ENCODE results near the gene TBL1X. TPM values are rescaled to one million over a fixed set of nuclear protein-coding genes. Genes with fewer than 3 reads are reported as not detected.

TBL1X gene
- total RNA-seq, 1 experiment from 2014 or later = 17.6 TPM

GRCh38 chrX:9700555-9700954 is 235.7 kb downstream of the TBL1X start:
- BruUV-seq (replicated peaks) = no TSS peak
- no peak overlapping the region for H3K4me2 ChIP-seq
- H3K9me3 ChIP-seq (ENCODE audit: insufficient read depth, low read depth) = no peaks in the 10 kb centered on the region
- POLR2A ChIA-PET (ENCODE audit: unreplicated experiment) = no interaction called here
- H2AFZ ChIP-seq = no peak overlapping the region
- DNase-seq = no peak
- intact Hi-C loops (cut with micrococcal nuclease; ENCODE audit: unreplicated experiment) = loop anchor here (10.0 kb wide), 1 partner anchor 956 kb away; no protein-coding TSS in a partner anchor
- H4K20me1 ChIP-seq (ENCODE audit: insufficient read depth) = no peaks in the 10 kb centered on the region
- no peak overlapping the region for H3K4me3 ChIP-seq
- H3K36me3 ChIP-seq (ENCODE audit: low read depth) = no peaks in the 10 kb centered on the region
- CTCF ChIA-PET = no interaction called here
- H3F3A ChIP-seq (ENCODE audit: insufficient read depth, low read depth) = no peaks in the 10 kb centered on the region
- no peaks in the 10 kb centered on the region for H3K4me1 ChIP-seq (replicated peaks; ENCODE audit: insufficient read depth)
- no peaks in the 10 kb centered on the region for H3K79me2 ChIP-seq (ENCODE audit: low read depth)
- no peaks in the 10 kb centered on the region for H3K27me3 ChIP-seq (ENCODE audit: insufficient read depth, low read depth)
- TF ChIP-seq, protein P1, sequence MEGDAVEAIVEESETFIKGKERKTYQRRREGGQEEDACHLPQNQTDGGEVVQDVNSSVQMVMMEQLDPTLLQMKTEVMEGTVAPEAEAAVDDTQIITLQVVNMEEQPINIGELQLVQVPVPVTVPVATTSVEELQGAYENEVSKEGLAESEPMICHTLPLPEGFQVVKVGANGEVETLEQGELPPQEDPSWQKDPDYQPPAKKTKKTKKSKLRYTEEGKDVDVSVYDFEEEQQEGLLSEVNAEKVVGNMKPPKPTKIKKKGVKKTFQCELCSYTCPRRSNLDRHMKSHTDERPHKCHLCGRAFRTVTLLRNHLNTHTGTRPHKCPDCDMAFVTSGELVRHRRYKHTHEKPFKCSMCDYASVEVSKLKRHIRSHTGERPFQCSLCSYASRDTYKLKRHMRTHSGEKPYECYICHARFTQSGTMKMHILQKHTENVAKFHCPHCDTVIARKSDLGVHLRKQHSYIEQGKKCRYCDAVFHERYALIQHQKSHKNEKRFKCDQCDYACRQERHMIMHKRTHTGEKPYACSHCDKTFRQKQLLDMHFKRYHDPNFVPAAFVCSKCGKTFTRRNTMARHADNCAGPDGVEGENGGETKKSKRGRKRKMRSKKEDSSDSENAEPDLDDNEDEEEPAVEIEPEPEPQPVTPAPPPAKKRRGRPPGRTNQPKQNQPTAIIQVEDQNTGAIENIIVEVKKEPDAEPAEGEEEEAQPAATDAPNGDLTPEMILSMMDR (conservative IDR thresholded peaks at IDR 0.05) = no peak
- no peak for TF ChIP-seq EZH2 (IDR thresholded peaks at IDR 0.05; ENCODE audit: low read depth)
- H3K9me2 ChIP-seq (ENCODE audit: insufficient read depth) = no peaks in the 10 kb centered on the region
- H3K27ac ChIP-seq = no peak overlapping the region

- TF ChIP-seq, protein P1 (conservative IDR thresholded peaks at IDR 0.05) = no peak
- no peak for TF ChIP-seq EZH2 (IDR thresholded peaks at IDR 0.05; ENCODE audit: low read depth)
- H3K4me2 ChIP-seq = no peak overlapping the region
- no peaks in the 10 kb centered on the region for H3K27me3 ChIP-seq (ENCODE audit: insufficient read depth, low read depth)
- H3K4me1 ChIP-seq (replicated peaks; ENCODE audit: insufficient read depth) = no peaks in the 10 kb centered on the region
- H3K36me3 ChIP-seq (ENCODE audit: low read depth) = no peaks in the 10 kb centered on the region
- CTCF ChIA-PET = interaction anchor here (0.6 kb wide), 1 partner anchor 978 kb away, joined by 4 read pairs; no protein-coding TSS in a partner anchor
- no peaks in the 10 kb centered on the region for H3K79me2 ChIP-seq (ENCODE audit: low read depth)
- no peaks in the 10 kb centered on the region for H3F3A ChIP-seq (ENCODE audit: insufficient read depth, low read depth)
- POLR2A ChIA-PET (ENCODE audit: unreplicated experiment) = interaction anchor here (0.6 kb wide), 1 partner anchor 383 kb away, joined by 3 read pairs; no protein-coding TSS in a partner anchor
- DNase-seq = no peak
- H3K4me3 ChIP-seq = no peak overlapping the region
- intact Hi-C loops (cut with micrococcal nuclease; ENCODE audit: unreplicated experiment) = loop anchor here (10.0 kb wide), 1 partner anchor 957 kb away; no protein-coding TSS in a partner anchor
- H3K27ac ChIP-seq = no peak overlapping the region
- H3K9me2 ChIP-seq (ENCODE audit: insufficient read depth) = no peaks in the 10 kb centered on the region
- no peaks in the 10 kb centered on the region for H4K20me1 ChIP-seq (ENCODE audit: insufficient read depth)
- no peaks in the 10 kb centered on the region for H3K9me3 ChIP-seq (ENCODE audit: insufficient read depth, low read depth)
- BruUV-seq (replicated peaks) = no TSS peak
- H2AFZ ChIP-seq = no peak overlapping the region
These were observed 236.9 kb downstream of the TBL1X start for GRCh38 chrX:9701790-9702189.

GRCh38 chrX:9703406-9703805 is 238.5 kb downstream of the TBL1X start:
- no peak overlapping the region for H3K27ac ChIP-seq
- TF ChIP-seq EZH2 (IDR thresholded peaks at IDR 0.05; ENCODE audit: low read depth) = no peak
- TF ChIP-seq, protein P1 (conservative IDR thresholded peaks at IDR 0.05) = no peak
- DNase-seq = no peak
- peaks cover 3% of the 10 kb centered on the region for H3K4me1 ChIP-seq (replicated peaks; ENCODE audit: insufficient read depth)
- no peaks in the 10 kb centered on the region for H3K36me3 ChIP-seq (ENCODE audit: low read depth)
- BruUV-seq (replicated peaks) = no TSS peak
- no peaks in the 10 kb centered on the region for H3F3A ChIP-seq (ENCODE audit: insufficient read depth, low read depth)
- no peak overlapping the region for H2AFZ ChIP-seq
- no peak overlapping the region for H3K4me3 ChIP-seq
- H3K79me2 ChIP-seq (ENCODE audit: low read depth) = no peaks in the 10 kb centered on the region
- H3K27me3 ChIP-seq (ENCODE audit: insufficient read depth, low read depth) = no peaks in the 10 kb centered on the region
- no peaks in the 10 kb centered on the region for H4K20me1 ChIP-seq (ENCODE audit: insufficient read depth)
- H3K4me2 ChIP-seq = no peak overlapping the region
- no peaks in the 10 kb centered on the region for H3K9me3 ChIP-seq (ENCODE audit: insufficient read depth, low read depth)
- H3K9me2 ChIP-seq (ENCODE audit: insufficient read depth) = no peaks in the 10 kb centered on the region
- CTCF ChIA-PET = no interaction called here
- intact Hi-C loops (cut with micrococcal nuclease; ENCODE audit: unreplicated experiment) = loop anchor here (10.0 kb wide), 1 partner anchor 959 kb away; no protein-coding TSS in a partner anchor
- POLR2A ChIA-PET (ENCODE audit: unreplicated experiment) = no interaction called here

Data from PC-9 (cell line).